Measurements from ENCODE around the gene PTPN22.

DNA sequence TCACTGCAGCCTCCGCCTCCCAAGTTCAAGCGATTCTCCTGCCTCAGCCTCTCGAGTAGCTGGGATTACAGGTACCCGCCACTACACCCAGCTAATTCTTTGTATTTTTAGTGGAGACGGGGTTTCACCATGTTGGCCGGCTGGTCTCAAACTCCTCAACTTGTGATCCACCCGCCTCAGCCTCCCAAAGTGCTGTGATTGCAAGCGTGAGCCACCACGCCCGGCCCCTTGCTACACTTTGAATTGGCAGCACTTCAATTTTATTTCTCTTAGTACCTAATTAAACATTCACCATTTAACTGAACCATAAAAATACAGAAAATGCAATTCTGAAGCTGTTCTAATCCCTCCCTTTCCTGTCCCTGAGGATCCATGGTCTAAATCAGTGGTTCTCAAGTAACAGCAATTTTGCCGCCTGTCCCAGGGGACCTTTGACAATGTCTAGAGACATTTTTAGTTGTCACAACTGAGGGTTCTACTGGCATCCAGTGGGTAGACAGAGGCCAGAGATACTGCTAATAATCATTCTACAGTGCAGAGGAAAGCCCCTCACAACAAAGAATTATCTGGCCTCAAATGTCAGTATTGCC is 20.2 kb upstream of the PTPN22 start:
- TF ChIP-seq, protein P1, sequence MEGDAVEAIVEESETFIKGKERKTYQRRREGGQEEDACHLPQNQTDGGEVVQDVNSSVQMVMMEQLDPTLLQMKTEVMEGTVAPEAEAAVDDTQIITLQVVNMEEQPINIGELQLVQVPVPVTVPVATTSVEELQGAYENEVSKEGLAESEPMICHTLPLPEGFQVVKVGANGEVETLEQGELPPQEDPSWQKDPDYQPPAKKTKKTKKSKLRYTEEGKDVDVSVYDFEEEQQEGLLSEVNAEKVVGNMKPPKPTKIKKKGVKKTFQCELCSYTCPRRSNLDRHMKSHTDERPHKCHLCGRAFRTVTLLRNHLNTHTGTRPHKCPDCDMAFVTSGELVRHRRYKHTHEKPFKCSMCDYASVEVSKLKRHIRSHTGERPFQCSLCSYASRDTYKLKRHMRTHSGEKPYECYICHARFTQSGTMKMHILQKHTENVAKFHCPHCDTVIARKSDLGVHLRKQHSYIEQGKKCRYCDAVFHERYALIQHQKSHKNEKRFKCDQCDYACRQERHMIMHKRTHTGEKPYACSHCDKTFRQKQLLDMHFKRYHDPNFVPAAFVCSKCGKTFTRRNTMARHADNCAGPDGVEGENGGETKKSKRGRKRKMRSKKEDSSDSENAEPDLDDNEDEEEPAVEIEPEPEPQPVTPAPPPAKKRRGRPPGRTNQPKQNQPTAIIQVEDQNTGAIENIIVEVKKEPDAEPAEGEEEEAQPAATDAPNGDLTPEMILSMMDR (conservative IDR thresholded peaks at IDR 0.05; ENCODE audit: low read length) = no peak
- no peak for TF ChIP-seq EZH2phosphoT487 (IDR thresholded peaks at IDR 0.05; ENCODE audit: borderline replicate concordance)
